Neural crest cell (in vitro differentiated cells): ENCODE measurements around the gene EIF4G3. TPM values are rescaled to one million over a fixed set of nuclear protein-coding genes. Genes with fewer than 3 reads are reported as not detected.

Source experiments
- DNase-seq: peaks from one replicate; pipeline ENCODE4 v3.0.0; 2021; ENCODE audit warnings: low read depth, mixed read lengths, low spot score
- H3K27ac Mint-ChIP-seq: one replicate; pipeline ENCODE4 v1.8.0; 2021; ENCODE audit warnings: mild to moderate bottlenecking, mixed read lengths; ENCODE audit not compliant: unreplicated experiment
- H3K27me3 Mint-ChIP-seq: 2 replicates; pipeline ENCODE4 v1.8.0; 2021; ENCODE audit warnings: low read depth, mild to moderate bottlenecking, mixed read lengths
- H3K36me3 Mint-ChIP-seq: 2 replicates; pipeline ENCODE4 v1.8.0; 2021; ENCODE audit warnings: low read depth, mild to moderate bottlenecking, mixed read lengths
- H3K4me1 Mint-ChIP-seq: 2 replicates; pipeline ENCODE4 v1.8.0; 2021; ENCODE audit warnings: mixed read lengths
- H3K4me3 Mint-ChIP-seq: one replicate; pipeline ENCODE4 v1.8.0; 2021; ENCODE audit warnings: mild to moderate bottlenecking, mixed read lengths
- H3K9me3 Mint-ChIP-seq: 2 replicates; pipeline ENCODE4 v1.8.0; 2021; ENCODE audit warnings: mixed read lengths
- CTCF ChIP-seq: fragments of 200-600 bp; sonication (generic); conservative IDR thresholded peaks from 2 replicates; pipeline ENCODE4 v1.5.0; 2021; ENCODE audit warnings: antibody characterized with exemption, mild to moderate bottlenecking
- total RNA-seq: library from RNA; stranded (reverse); gene quantifications from 2 replicates; pipeline ENCODE4 v1.2.1, GENCODE V29; 2021

EIF4G3 gene
- total RNA-seq, 1 donor from 2014 or later, result 97.5 TPM

GRCh38 chr1:21037091-21037490, 139.6 kb downstream of the EIF4G3 start:
- Mint-ChIP-seq H3K4me3 (no peak overlapping the region), H3K27ac (no peak overlapping the region), H3K4me1 (peaks cover 24% of the 10 kb centered on the region), H3K27me3 (no peaks in the 10 kb centered on the region), H3K9me3 (no peaks in the 10 kb centered on the region), H3K36me3 (peaks cover 9% of the 10 kb centered on the region)
- no peak for TF ChIP-seq CTCF
- no peak for DNase-seq

DNA sequence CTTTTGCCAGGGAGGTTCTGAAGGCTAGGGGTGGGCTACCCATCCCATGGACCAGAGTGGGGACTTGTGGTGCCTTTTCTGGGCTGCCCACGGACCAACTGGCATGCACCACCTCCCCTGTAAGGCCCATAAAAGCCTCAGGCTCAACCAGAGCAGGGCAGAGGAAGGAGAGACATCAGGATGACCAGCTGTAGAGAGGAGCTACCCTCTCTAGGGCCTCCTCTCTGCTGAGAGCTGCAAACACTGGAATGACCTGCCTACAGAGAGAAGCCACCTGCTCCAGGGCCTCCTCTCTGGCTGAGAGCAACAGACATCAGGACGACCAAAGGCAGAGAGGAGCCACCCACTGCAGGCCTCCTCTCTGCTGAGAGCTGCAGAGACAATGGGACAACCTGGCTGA, 140.9 kb downstream of the EIF4G3 start:
- H3K9me3 Mint-ChIP-seq, result no peaks in the 10 kb centered on the region
- H3K4me1 Mint-ChIP-seq, result peaks cover 24% of the 10 kb centered on the region
- H3K27me3 Mint-ChIP-seq, result no peaks in the 10 kb centered on the region
- H3K36me3 Mint-ChIP-seq, result peaks cover 9% of the 10 kb centered on the region
- no peak for TF ChIP-seq CTCF
- no peak overlapping the region for H3K4me3 Mint-ChIP-seq
- no peak overlapping the region for H3K27ac Mint-ChIP-seq
- DNase-seq, result no peak

DNA sequence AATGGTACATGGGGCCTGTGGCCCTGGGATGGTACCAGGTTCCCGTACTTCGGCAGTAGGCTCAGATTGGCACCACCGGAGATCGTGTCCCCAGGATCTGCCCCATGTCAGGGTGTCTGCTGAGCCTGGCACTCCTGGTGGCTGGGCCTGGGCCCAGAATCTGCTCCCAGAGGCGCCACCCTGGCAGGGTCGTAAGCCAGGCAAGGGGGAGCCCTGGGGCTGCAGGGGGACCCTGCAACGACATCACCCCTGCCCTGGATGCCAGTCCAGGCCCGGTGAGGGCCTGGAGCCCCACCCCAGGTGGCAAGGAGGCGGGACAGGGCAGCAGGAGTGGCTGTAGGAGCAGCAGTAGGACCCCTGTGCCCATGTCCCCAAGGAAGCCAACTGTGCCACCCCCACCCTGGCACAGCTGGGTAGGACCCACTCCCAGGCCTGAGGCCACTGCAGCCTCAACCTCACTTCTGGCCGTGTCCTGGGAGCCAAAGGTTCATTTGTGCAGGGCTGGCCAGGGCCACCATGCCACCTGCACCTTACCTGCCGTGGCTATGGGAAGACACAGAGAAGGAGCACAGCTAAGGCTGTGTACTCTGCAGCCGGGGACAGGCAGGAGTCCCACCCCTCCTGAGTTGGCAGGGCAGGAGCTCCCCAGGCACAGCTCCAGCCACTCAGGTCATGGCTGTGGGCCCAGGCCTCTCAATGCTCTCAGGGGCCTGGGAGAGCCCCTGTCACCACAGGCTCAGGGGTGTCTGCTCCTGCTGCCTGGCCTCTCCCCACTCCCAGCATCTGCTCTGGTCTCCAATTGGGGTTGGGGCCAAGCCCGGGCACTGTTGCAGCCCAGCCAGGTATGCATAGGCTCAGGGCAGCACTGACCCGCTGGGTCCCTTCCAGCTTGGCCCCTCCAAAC, 141.7 kb downstream of the EIF4G3 start:
- Mint-ChIP-seq H3K4me3 (no peak overlapping the region), H3K27me3 (no peaks in the 10 kb centered on the region), H3K4me1 (peaks cover 19% of the 10 kb centered on the region), H3K9me3 (no peaks in the 10 kb centered on the region), H3K36me3 (peaks cover 15% of the 10 kb centered on the region), H3K27ac (no peak overlapping the region)
- TF ChIP-seq CTCF, result no peak
- DNase-seq, result no peak

DNA sequence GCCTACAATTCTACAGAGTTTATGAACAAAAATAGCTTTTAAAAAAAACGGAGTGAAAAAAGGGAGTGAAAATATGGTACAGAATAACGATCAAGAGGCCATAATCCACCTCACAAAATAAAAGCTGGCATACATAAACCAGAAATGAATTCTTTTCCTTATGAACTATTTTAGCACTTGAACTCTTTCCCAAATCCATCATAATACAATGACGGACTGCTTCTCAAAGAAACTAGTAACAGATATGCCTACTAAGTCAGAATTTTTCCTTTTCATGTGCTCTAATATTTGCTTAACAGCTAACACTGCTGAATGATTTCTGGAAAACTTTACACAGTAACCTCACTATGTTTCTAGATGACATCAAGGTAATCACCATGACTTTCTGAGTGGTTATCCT, 144.0 kb downstream of the EIF4G3 start:
- H3K27ac Mint-ChIP-seq, result no peak overlapping the region
- no peaks in the 10 kb centered on the region for H3K27me3 Mint-ChIP-seq
- DNase-seq, result no peak
- H3K9me3 Mint-ChIP-seq, result no peaks in the 10 kb centered on the region
- no peak overlapping the region for H3K4me3 Mint-ChIP-seq
- no peak for TF ChIP-seq CTCF
- peaks cover 14% of the 10 kb centered on the region for H3K36me3 Mint-ChIP-seq
- H3K4me1 Mint-ChIP-seq, result peaks cover 9% of the 10 kb centered on the region

- Mint-ChIP-seq H3K27me3 (no peaks in the 10 kb centered on the region), H3K27ac (no peak overlapping the region), H3K36me3 (peaks cover 18% of the 10 kb centered on the region), H3K4me1 (peaks cover 5% of the 10 kb centered on the region), H3K4me3 (no peak overlapping the region), H3K9me3 (peaks cover 2% of the 10 kb centered on the region)
- DNase-seq, result no peak
- TF ChIP-seq CTCF, result no peak
Observed at GRCh38 chr1:21030181-21030580, 146.5 kb downstream of the EIF4G3 start.
